ENCODE data around the gene NLRC4. TPM values are rescaled to one million over a fixed set of nuclear protein-coding genes. Genes with fewer than 3 reads are reported as not detected.
"Not testable (repeated sequence)": the region's sequence is repeated elsewhere in the genome, so short reads cannot be mapped to it uniquely, and the experiment has no call there.

NLRC4 gene
- total and polyA plus RNA-seq, 8 donors: 0.80 to 21.9 (median 1.4) TPM

GRCh38 chr2:32220445-32220844 is 44.2 kb downstream of the NLRC4 start:
- Histone ChIP-seq H3K9me3 (no peaks in the 10 kb centered on the region), H3K4me3 (no peak overlapping the region), H3K27me3 (no peaks in the 10 kb centered on the region), H3K4me1 (no peaks in the 10 kb centered on the region), H3K36me3 (peaks cover 0 to 70% of the 10 kb centered on the region in 2 donors), H3K27ac (no peak overlapping the region)
- intact Hi-C loops (cut with DNase I): no loop called here
- TF ChIP-seq CTCF (IDR thresholded peaks at IDR 0.05): no peak
- DNase-seq: no peak
- no peak for ATAC-seq

- DNase-seq (no peak), ATAC-seq (no peak)
- Histone ChIP-seq H3K36me3 (peaks cover 0 to 55% of the 10 kb centered on the region in 2 donors), H3K27ac (no peak overlapping the region), H3K9me3 (no peaks in the 10 kb centered on the region), H3K4me3 (no peak overlapping the region), H3K4me1 (no peaks in the 10 kb centered on the region), H3K27me3 (no peaks in the 10 kb centered on the region)
- intact Hi-C loops (cut with DNase I): no loop called here
- TF ChIP-seq CTCF (IDR thresholded peaks at IDR 0.05): no peak
Measured at GRCh38 chr2:32212295-32212694, 52.4 kb downstream of the NLRC4 start.

GRCh38 chr2:32210767-32211408 is 53.8 kb downstream of the NLRC4 start:
- Histone ChIP-seq H3K27me3 (no peaks in the 10 kb centered on the region), H3K4me1 (no peaks in the 10 kb centered on the region), H3K27ac (no peak overlapping the region), H3K9me3 (no peaks in the 10 kb centered on the region), H3K4me3 (no peak overlapping the region), H3K36me3 (peaks cover 0 to 67% of the 10 kb centered on the region in 2 donors)
- intact Hi-C loops (cut with DNase I): no loop called here
- DNase-seq: no peak
- no peak for TF ChIP-seq CTCF (IDR thresholded peaks at IDR 0.05)
- ATAC-seq: no peak

- H3K4me3 ChIP-seq; intact Hi-C loops (cut with DNase I); ATAC-seq; DNase-seq; H3K27ac ChIP-seq; H3K27me3 ChIP-seq; H3K9me3 ChIP-seq; H3K4me1 ChIP-seq: not testable (repeated sequence)
- H3K36me3 ChIP-seq: peaks cover 0 to 83% of the 10 kb centered on the region in 2 donors
Measured at GRCh38 chr2:32203428-32203827, 61.3 kb downstream of the NLRC4 start.

- no peak for DNase-seq
- intact Hi-C loops (cut with DNase I): no loop called here
- Histone ChIP-seq H3K27me3 (no peaks in the 10 kb centered on the region), H3K36me3 (peaks cover 0 to 84% of the 10 kb centered on the region in 2 donors), H3K4me1 (no peaks in the 10 kb centered on the region), H3K4me3 (no peak overlapping the region), H3K9me3 (no peaks in the 10 kb centered on the region), H3K27ac (no peak overlapping the region)
- TF ChIP-seq CTCF (IDR thresholded peaks at IDR 0.05): no peak
- no peak for ATAC-seq
Measured at GRCh38 chr2:32200814-32201213, 63.9 kb downstream of the NLRC4 start.

- H3K27me3 ChIP-seq: no peaks in the 10 kb centered on the region
- no peak for TF ChIP-seq CTCF (IDR thresholded peaks at IDR 0.05)
- no peak for DNase-seq
- H3K4me1 ChIP-seq: no peaks in the 10 kb centered on the region
- no peaks in the 10 kb centered on the region for H3K9me3 ChIP-seq
- H3K36me3 ChIP-seq: peaks cover 0 to 45% of the 10 kb centered on the region in 2 donors
- intact Hi-C loops (cut with DNase I): no loop called here
- no peak for ATAC-seq
- no peak overlapping the region for H3K4me3 ChIP-seq
- H3K27ac ChIP-seq: no peak overlapping the region
Measured at GRCh38 chr2:32192418-32192817, 72.3 kb downstream of the NLRC4 start.
